NCI-H82 treated with DMSO at 0.1 percent for 48 hours (cell line): Measurements from ENCODE around the gene LOXL4.

ENCODE experiments used
- DNase-seq: peaks from one replicate; lab custom pipeline; 2025; ENCODE audit not compliant: unreplicated experiment; lab: John Stamatoyannopoulos, UW

LOXL4 gene

DNA sequence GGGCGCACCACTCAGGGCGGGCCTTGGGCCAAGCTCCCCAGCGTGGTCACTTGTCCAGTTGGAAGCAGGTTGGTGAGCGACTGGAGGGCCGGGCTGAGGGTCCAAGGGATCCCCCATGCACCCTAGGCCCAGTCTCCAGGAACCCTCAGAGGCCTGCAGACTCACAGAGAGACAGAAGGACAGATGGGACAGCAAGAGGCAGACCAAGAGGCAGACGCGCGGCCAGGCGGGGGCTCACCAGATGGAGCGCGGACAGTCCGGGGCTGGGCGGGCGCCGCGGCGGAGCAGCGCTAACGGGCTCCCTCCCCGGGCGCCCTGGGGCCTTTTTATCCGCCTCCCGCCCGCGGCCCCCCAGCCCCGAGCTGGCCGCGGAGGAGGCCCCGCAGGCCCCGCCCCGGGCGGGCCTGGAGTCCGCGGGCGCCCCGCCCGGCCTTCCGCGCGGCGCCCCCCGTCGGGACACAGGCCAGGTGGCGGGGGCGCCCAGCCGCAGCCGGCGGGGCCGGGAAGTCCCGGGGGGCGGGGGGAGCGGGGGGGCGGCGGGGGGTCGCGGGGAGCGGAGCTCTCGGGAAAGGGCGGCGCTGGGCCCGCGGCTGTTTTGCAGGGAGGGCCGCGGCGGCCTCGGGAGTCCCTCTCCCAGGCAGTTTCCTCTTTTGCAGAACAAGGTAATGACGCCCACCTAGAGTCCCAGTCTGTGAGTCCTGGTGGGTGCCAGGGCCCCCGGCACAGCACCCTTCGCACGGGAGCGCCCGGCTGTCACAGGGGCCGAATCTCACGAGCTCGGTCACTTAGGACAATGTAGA is at the start of gene LOXL4:
Gene LOXL4, minus strand, starts transcription at position 301 of the 800 bp plus-strand sequence. CDS start 5,175 bp downstream, outside the sequence.
- DNase-seq: peak; percentile 15

DNA sequence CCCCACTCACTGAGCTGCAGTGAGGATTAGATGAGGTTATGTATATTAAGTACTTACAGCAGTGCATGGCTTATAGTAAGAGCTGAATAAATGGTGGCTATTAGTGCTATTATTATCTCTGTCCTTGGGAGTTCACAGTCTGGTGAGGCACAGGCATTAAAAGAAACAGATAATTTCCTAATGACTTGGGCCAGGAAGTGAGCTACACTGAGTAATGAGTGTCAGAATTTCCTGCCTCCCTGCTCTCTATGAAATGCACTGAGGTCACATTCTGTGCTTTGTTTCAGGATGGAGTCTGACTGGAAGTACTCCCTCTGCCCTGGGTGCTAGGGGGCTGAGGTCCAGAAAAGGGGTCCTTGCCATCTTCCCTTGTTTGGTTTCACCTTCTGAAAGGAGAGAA is 48.7 kb upstream of the LOXL4 start:
- DNase-seq: no peak

DNA sequence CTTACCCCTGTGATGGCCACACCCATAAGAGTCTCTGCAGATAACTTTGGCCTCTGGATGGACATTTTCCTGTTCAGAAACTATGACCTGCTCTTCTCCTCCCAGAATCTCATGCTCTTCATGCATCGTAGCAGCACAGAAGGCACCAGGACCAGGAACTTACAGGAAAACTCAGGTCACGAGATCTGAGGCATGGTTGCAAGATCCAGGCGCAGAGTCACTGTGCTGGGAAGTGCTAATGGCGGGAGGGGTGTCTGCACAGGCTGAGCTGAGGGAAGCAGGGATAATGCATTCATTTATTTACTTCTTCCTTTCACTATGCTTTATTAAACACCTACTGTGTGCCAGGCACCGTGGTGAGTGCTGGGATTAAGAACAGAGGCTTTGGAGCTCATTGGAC is 48.2 kb upstream of the LOXL4 start:
- no peak for DNase-seq

DNA sequence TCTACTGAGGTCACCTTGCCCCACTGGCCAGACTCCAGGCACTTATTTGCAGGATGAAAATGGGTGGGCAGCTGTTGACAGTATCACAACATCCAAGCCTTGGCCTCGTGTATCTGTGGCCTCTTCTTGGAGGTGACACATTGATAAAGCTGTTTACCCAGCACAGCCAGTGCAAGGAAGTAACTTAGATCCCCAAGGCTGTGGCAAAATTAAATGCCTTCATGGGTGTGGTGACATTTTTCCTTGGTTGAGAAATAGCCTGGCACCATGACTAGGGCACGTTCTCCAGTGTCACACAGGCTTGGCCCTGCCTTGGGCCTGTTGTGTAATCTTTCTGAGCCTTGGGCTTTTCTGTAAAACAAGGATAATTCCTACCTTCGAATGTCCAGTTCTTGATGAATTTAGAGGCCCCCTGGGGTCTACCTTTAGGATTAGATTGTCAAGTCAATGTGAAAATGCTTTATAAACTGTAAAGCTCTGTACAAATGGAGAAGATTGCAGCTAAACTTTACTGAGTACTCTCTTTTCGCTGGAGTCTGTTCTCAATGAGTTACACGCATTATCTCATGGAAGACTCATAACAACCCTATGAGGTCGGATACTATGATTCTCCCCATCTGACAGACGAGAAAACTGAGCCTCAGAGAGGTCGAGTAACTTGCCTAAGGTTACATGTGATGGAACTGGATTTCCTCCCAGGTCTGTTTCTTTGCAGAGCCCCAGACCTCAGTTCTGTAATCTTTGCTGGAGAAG is 46.7 kb upstream of the LOXL4 start:
- no peak for DNase-seq

DNA sequence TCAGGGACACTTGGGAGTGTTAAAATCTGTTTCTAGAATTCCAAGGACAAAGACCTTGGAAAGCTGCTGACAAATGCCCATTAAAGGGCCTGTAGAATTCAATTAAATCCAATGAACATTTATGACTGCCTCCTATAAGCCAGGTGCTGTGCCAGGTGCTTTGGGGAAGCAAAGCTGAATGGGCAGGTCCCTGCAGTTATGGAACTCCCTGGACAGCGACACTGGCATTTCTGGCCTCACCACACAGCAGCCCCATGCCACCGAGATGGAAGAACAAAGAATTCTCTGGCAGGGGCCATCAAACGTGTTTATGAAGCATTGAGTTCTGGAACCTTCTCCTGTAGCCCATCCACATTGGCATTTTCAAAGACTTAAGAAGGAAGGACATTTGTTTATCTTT is 45.6 kb upstream of the LOXL4 start:
- DNase-seq: no peak

DNA sequence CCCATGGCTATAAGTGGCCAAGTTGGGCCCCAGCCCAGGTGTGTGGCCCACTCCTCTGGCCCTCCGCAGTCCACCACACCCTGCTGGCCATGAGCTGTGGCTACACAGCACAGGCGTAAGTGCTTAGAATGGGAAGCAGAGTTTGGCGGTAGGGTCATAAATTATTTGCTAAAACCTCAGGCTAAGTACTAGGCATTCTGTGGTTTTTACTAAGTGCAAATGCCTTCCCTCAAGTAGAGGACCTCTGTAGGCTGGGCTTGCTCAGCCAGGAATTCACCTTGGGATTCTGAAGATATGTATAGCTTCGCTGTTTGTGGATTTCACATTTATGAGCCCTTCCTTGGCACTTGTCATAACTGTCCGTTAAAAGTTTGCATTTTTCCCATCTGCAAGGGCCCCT is 44.8 kb upstream of the LOXL4 start:
- no peak for DNase-seq

DNA sequence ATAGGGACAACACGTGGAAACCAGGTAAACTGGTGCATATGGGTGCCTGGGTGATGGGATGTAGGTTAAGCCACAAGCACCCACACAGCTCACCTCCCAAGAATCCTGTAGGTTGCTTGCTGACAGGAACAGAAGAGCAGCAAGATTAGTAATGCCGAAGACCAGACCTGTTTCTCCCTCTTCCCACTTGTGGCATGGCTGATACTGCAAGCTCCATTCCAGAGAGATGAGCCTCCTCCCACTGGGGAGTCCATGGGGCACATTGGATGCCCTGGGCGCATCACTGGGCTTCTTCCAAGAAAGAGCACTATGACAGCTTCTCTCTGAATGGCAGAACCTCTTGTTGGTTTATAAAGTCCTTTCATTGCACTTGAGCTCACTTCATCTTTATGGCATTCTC is 44.4 kb upstream of the LOXL4 start:
- no peak for DNase-seq

DNA sequence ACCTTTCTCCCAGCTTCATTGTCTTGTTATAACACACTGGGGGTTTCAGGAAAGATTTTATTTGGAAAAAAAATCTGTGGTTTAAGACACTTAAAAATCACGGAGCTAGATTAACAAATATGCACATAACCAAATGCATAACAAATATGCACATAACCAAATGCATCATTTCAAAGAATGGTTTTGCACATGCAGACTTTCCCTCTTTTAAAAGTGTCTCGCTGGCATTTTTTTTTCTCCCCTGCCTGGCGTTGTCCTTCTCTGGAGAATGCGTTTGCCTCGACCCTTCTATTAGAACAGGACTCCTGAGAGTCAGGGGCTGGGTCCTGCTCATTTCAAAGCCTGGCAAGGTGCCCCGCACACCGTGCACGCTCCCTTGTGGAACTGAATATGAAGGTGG is 42.7 kb upstream of the LOXL4 start:
- no peak for DNase-seq

DNA sequence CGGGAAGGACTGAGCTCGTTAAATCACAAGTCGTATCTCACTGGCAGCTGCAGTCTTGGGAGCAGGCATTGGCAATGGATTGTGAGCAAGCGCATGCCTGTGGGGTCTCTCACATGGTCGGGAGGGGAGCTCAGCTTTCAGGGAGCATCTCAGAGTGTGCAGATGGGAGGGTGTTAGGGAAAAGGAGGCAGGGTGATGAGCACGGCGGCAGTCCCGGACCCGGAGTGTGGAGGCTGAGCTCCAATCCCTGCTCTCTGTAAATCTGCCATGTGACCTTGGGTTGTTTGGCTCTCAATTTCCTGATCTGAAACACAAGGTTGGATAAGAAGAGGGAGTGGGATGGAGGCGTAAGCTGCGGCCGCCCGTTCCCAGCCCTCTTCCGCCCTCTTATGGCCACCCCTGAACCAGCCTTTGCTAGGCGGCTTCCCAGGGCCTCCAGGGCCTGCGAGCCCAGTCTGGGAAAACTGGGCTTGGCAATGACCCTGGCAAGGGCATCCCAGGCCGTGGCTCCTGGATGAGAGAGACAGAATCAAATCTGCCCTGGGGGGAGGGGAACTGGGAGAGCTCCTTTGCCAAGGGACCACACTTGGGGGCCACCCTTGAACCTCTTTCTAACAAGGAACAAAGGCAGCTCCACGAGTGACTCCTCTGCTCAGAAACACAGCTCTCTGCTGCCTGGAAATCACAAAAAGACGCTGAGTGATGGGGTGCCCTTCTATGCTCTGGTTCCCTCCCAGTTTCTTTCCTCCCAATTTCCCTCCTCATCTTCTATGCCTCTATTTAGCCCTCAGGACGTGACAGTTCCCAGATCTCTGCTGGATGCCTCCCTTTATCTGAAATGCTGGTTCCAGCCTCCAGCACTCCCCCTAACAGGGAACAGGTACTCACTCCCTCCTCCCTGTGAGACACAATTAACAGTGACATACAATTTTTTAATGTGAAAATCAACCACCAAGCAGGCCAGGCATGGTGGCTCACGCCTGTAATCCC is 41.7 kb upstream of the LOXL4 start:
- DNase-seq: peak; percentile 87

DNA sequence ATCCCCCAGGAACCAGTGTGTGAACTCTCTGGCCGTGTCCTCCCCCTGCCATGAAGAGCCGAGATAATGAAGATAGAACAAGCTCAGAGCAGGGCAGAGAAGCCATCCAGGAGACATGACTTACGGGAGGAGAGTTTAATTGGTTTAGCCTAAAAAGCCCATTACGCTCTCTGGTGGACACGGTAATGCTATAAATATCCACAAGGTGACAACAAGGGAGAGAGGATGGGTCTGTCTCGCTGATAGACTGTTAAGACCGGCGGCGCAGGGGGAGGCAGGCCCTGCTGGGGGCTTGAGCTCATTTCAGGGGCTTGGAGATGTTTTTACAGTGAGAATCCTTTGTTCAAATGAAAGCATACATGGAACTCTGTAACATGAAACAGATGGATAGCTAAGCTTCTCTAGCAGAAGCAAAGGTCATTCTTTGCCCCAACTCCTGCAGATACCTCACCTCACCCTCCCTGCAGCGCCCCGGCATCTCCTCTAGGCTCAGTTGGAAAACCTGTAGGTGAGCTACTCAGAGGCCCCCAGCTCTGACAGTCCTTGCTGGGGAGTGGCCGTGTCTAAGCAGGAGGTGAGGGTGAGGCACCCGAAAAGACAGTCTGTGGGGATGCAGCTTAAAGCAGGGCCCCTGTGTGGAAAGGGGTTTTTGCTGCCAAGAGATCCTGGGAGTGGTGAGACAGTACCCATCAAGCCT is 40.8 kb upstream of the LOXL4 start:
- DNase-seq: peak; percentile 91

DNA sequence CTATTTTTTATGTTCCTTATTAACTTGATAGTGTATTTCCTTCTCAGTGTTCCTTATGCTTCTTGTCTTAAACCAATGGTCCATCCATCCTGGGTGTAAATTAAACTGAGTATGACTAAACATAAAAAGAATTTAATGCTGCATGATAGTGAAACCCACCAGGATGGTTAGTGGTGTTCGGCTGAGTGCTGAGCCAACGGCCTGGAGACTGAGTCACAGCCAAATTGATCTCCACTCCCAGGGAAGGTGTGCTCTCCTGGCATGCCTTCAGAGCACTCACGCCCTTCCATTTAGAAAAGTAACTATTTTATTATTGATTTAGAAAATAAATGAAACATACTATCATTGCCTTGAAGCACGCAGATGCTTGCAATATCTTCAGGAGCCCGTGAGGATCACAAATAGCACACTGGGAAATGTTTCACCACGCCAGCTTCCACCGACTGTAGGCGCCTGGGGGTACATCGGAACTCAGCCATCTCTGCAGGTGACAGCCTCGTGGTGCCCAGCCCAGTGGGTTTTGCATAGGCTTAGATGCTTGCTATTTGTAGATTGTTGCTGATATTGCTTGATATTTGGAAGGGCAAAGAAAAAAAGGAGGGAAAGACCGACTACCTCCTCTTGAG is 40.0 kb upstream of the LOXL4 start:
- DNase-seq: no peak

DNA sequence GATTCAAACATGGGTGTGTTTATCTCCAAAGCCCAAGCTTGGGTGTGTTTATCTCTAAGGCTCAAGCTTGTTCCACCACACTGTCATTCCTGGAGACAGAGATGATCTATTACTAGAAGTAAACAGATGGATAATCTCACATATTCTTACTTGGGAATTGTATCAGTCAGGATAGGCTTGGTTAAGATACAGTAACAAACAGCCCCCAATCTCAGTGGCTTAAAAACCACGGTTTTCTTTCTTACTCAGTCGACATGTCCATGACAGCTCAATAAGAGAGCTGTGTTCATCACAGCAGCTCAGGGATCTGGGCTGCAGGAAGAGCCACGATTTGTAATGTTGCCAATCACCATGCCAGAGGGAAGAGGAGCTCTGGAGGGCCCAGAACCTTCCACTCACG is 38.5 kb upstream of the LOXL4 start:
- DNase-seq: no peak

DNA sequence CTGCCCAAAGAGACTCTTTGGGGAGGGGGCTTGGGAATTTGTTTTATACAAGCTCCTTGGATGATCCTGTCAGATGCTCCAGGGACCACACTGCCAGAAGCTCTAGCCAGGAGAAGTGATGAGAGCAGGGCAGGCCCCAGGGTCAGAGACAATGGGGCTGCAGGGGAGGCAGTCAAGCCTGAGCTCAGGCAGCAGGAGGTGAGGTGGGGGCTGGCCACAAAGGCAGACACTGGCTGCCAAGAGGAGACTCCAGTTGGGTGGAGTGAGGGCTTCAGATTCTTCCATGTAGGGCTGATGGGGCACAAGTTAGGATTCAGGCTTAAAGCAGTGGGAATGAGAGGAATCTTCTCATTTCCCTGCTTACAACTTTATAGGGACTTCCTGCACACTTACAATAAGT is 35.6 kb upstream of the LOXL4 start:
- DNase-seq: no peak

DNA sequence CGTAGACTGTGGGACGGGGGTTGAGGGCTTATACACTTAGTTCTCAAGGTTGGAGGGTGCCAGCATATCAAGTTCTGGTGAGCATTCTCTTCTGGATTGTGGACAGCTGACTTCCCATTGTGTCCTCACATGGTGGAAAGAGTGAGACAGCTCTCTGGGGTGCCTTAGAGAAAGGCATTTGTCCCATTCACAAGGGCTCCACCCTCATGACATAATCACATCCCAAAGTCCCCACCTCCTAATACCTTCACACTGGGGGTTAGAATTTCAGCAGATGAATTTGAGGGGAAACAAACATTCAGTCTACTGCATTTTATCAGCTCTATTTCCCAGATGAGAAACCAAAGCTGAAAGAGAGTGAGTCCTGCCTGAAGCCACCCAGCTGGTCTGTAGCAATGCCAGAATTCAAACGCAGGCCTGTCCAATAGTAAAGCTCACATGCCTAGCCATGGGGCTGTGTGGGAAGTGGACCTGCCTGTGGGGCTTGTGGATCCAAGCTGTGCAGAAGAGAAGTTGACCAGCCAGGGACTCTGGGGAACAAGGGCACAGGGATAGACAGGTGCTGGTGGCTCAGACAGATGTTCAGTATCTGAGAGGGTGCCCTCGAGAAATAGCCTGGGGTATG is 34.9 kb upstream of the LOXL4 start:
- DNase-seq: no peak

DNA sequence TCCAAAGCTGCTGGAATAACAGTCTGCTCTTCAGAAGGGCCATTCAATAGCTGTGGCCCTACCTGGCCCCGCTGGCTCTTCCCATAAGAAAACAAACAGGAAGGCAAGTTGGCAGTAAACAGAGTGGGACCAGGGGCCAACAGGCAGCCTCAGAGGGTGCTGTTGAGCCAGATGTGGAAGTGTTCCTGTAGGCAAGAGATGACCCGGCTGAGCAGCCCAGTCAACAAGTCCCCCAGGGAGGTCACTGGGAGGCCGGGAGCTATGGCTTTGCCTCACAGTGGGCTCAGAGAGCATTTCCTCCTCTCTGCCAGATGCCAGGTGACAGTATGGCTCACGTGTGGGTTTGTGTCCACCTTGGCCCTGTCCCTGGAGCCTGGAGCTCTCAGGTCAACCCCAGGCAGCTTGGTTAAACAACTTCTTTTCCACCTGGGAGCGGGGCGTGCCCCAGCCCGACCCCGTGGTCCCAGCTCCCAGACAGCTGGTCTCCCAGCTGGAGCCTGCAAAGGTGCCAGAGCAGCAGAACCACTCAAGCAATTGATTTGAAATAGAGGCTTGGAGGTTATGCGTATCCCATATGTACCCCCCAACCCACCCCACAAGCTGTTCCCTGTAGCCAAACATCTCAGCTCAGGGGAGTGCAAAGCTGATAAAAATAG is 33.8 kb upstream of the LOXL4 start:
- no peak for DNase-seq

DNA sequence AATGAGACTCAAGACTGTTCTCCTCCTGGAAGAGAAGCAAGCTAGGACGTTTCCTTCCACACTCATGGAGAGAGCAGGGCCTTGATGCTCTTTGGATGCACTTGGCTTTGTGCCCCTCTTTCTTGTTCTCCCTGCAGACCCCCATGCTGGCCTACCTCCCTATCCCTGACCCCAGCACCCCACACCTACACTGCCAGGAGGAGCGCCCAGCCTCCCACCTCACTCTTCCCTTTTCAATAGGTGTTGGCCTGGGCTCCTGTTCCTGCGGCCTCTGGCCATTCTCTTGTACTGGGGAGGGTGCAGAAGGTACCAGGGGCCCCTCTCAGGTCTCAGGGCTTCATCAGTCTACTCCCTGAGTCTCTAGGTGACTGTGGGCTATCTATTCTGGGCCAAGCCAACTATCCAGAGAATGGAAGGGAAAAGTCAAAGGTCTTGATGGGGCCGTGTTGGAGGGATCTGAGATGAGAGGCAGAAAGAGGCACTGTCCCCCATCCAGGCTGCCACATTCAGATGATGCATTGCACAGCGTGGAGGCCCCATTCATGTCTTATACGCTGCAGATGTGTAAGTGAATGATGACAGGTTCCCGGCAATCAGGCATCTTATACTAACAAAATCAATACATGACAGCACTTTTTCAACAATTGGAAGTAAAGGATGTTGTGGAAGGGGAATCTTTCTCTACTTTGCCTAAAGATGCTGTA is 32.7 kb upstream of the LOXL4 start:
- DNase-seq: no peak

DNA sequence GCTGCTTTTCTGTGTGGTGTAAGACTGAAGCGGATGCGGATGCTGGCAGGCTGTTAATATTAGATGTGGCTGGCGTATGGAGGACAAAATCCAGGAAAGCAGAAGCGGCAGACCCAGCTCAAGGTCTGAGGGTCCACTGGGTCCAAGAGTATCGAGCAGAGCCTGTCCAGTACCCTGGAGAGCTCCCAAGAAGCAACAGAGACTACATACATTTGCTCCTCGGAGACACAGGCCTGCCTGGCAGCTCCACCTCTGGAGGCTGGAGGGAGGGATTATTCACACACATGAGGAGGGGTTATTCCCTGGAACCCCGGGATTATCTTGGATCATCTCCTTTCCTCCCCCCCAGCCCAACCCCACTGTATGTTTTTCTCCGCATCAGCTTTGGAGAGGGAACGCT is 31.3 kb upstream of the LOXL4 start:
- no peak for DNase-seq

DNA sequence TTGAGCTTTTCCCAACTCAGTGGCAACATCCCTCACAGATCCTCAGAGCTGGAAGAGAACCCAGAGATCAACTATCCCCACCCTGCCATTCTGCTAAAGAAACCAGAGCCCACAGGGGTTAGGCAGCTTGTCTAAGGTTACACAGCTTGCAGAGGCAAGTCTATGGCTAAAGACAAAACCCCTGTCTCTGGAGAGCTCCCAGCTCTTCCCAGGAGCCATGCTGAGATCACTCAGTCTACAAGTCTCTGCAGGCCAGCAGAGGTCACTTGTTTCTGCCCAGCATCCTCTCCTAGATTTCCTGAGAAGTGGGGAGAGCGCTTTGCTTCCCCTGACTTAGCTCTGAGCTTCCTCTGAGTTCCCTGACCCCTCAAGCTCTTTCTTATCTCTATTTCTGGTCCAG is 28.5 kb upstream of the LOXL4 start:
- no peak for DNase-seq

DNA sequence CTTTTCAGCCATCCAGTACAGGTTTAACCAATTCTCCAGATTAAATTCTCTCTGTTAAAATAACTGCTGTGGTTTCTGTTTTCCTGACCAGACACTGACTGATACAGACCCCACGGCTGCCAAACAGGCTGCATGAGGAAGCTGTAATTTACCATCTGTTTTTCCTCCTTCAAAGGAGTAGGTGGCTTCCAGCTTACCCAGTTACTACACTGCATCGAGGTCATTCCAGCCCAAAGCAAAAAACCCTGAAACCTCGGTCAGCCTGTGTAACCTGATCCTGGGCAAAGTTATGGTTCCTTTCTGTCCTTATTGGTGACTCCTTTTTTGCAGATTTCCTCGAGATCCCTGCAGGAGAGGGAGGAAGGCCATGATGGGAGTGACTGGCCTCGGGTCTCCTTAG is 27.9 kb upstream of the LOXL4 start:
- no peak for DNase-seq
